MM.1S (cell line): ENCODE measurements around the gene ADGRL3.

Source experiments
- DNase-seq: peaks from one replicate; pipeline ENCODE4 v3.0.0-alpha.2; 2015
- H2AFZ ChIP-seq: fragments of 300-600 bp; sonication (generic); 2 replicates; pipeline ENCODE4 v1.6.0; 2016; ENCODE audit warnings: antibody characterized with exemption, low read length
- H3F3A ChIP-seq: fragments of 300-600 bp; sonication (generic); 2 replicates; pipeline ENCODE4 v1.6.1; 2016; ENCODE audit warnings: mild to moderate bottlenecking, antibody characterized with exemption, low read length, moderate library complexity, mixed read lengths; ENCODE audit not compliant: insufficient read depth
- H3K27ac ChIP-seq: fragments of 300-600 bp; sonication (generic); 2 replicates; pipeline ENCODE4 v1.5.1; 2016; ENCODE audit warnings: mild to moderate bottlenecking, low read length
- H3K27me3 ChIP-seq: fragments of 300-600 bp; sonication (generic); replicated peaks from 2 replicates; pipeline ENCODE4 v1.6.0; 2016; ENCODE audit warnings: low read length; ENCODE audit not compliant: insufficient read depth
- H3K36me3 ChIP-seq: fragments of 300-600 bp; sonication (generic); replicated peaks from 2 replicates; pipeline ENCODE4 v1.6.1; 2016; ENCODE audit warnings: mild to moderate bottlenecking, low read length, mixed read lengths; ENCODE audit not compliant: insufficient read depth
- H3K4me1 ChIP-seq: fragments of 300-600 bp; sonication (generic); 2 replicates; pipeline ENCODE4 v1.6.1; 2016; ENCODE audit warnings: low read length, mixed read lengths
- H3K4me2 ChIP-seq: fragments of 300-600 bp; sonication (generic); 2 replicates; pipeline ENCODE4 v1.6.0; 2016; ENCODE audit warnings: low read depth, low read length
- H3K4me3 ChIP-seq: fragments of 300-600 bp; sonication (generic); 2 replicates; pipeline ENCODE4 v1.5.1; 2016; ENCODE audit warnings: low read length, mixed read lengths
- H3K79me2 ChIP-seq: fragments of 300-600 bp; sonication (generic); 2 replicates; pipeline ENCODE4 v1.6.1; 2016; ENCODE audit warnings: mixed run types, low read length, mixed read lengths
- H3K9ac ChIP-seq: fragments of 300-600 bp; sonication (generic); 2 replicates; pipeline ENCODE4 v1.6.1; 2016; ENCODE audit warnings: low read length, mixed read lengths
- H3K9me2 ChIP-seq: fragments of 300-600 bp; sonication (generic); replicated peaks from 2 replicates; pipeline ENCODE4 v1.6.1; 2016; ENCODE audit warnings: mild to moderate bottlenecking, low read length, mixed read lengths; ENCODE audit not compliant: insufficient read depth
- H3K9me3 ChIP-seq: fragments of 300-600 bp; sonication (generic); replicated peaks from 2 replicates; pipeline ENCODE4 v1.6.1; 2016; ENCODE audit warnings: mild to moderate bottlenecking, low read length, mixed read lengths; ENCODE audit not compliant: insufficient read depth
- H4K20me1 ChIP-seq: fragments of 300-600 bp; sonication (generic); 2 replicates; pipeline ENCODE4 v1.6.1; 2016; ENCODE audit warnings: mild to moderate bottlenecking, low read length, moderate library complexity, mixed read lengths; ENCODE audit not compliant: insufficient read depth
- CTCF ChIP-seq: fragments of 300-600 bp; sonication (generic); IDR thresholded peaks from 2 replicates; pipeline ENCODE4 v1.5.1; 2016; ENCODE audit warnings: antibody characterized with exemption, low read length, mixed read lengths
- EZH2 ChIP-seq: fragments of 300-600 bp; sonication (generic); optimal IDR thresholded peaks from 2 replicates; pipeline ENCODE3; 2017; ENCODE audit warnings: low read depth, mild to moderate bottlenecking, antibody characterized with exemption, low read length, mixed read lengths
- EZH2phosphoT487 ChIP-seq: fragments of 300-600 bp; sonication (generic); IDR thresholded peaks from 2 replicates; pipeline ENCODE4 v1.6.1; 2018; ENCODE audit warnings: antibody characterized with exemption, low read length

ADGRL3 gene

DNA sequence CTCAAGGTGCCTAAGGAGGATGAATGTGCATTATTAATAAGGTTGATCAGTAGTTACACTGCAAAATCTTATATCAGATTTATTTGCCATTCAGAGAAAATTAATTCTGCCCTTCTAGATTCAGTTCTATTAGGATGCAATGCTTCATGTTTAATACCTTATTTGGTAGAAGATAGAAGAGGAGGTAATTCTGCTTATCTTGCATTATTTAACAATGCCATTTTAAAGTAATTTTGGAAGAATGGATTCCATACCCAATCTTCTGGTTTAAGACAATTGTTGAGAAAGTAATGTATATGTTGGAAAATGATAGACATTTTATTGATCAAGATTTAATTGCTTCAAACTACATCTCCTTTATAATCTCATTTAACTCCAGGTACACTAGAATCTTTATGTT is 360.9 kb downstream of the ADGRL3 start:
- H3K36me3 ChIP-seq = no peaks in the 10 kb centered on the region
- no peaks in the 10 kb centered on the region for H3K9me3 ChIP-seq
- no peaks in the 10 kb centered on the region for H3K9me2 ChIP-seq
- no peak for DNase-seq
- TF ChIP-seq EZH2 (no peak), EZH2phosphoT487 (no peak), CTCF (no peak)
- H2AFZ ChIP-seq = no peak overlapping the region
- H3K4me3 ChIP-seq = no peak overlapping the region
- no peaks in the 10 kb centered on the region for H3K4me1 ChIP-seq
- no peak overlapping the region for H3K4me2 ChIP-seq
- no peak overlapping the region for H3K9ac ChIP-seq
- no peaks in the 10 kb centered on the region for H4K20me1 ChIP-seq
- no peaks in the 10 kb centered on the region for H3K79me2 ChIP-seq
- H3K27me3 ChIP-seq = no peaks in the 10 kb centered on the region
- H3F3A ChIP-seq = no peaks in the 10 kb centered on the region
- H3K27ac ChIP-seq = no peak overlapping the region

DNA sequence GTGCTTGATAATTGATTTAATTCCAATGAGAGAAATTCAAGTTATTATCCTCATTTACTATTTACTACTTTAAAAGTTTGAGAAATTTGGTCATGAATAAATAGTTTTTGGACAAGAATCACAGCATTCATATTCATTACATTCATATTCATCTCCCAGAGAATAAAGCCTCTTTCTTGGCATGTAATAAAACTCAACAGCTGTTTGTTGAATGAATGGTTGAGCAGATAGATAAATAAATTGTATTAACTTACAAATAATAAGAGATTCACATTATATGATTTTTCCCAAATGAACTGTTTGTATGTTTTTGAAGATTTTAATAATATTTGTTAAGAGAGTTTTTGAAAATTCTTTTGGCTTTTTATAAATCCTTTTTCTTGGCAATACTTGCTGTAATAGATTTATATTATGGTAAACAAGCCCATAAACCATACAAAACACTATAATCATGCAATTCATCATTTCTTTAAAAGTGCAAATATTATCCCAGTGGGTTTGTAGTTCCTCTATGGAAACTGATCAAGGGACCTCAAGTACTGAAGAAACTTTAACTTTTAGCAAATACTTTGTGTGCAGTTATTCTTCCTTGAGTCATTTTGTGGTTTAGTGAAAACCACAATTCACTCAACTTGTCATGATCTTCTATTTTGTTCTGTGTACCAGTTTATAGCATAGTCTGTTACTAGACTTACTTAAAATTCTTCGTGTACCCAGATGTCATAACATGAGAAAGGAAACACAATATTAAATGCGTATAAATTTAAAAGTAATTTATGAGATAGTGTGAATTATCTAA is 371.8 kb downstream of the ADGRL3 start:
- H2AFZ ChIP-seq = no peak overlapping the region
- H4K20me1 ChIP-seq = no peaks in the 10 kb centered on the region
- TF ChIP-seq EZH2 = no peak
- no peak for TF ChIP-seq CTCF
- no peak for TF ChIP-seq EZH2phosphoT487
- no peak overlapping the region for H3K9ac ChIP-seq
- H3K27ac ChIP-seq = no peak overlapping the region
- H3K79me2 ChIP-seq = no peaks in the 10 kb centered on the region
- H3K4me2 ChIP-seq = no peak overlapping the region
- DNase-seq = peak; percentile 31
- no peaks in the 10 kb centered on the region for H3K36me3 ChIP-seq
- no peaks in the 10 kb centered on the region for H3K9me3 ChIP-seq
- no peaks in the 10 kb centered on the region for H3K4me1 ChIP-seq
- H3K9me2 ChIP-seq = no peaks in the 10 kb centered on the region
- H3K27me3 ChIP-seq = no peaks in the 10 kb centered on the region
- H3K4me3 ChIP-seq = no peak overlapping the region
- H3F3A ChIP-seq = no peaks in the 10 kb centered on the region

DNA sequence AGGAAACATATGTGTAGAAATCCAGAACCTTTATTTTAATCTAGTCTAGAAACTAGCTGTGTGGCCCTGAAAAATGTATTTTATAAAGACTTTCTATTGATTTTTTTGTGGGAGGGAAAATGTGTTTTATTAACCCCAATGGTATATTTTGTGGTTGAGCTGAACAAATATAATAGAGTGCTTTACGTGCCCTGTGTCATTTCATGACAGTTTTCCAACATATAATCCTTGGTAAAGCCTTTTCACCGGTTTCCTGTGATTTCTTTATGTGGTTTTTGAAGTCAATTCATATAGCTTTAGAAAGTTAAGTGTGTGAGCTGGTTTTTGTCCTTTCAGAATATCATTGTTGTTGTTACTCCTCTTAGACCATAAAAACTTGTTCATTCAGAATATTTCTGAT is 375.7 kb downstream of the ADGRL3 start:
- Histone ChIP-seq H3K27ac (no peak overlapping the region), H3K9ac (no peak overlapping the region), H3K79me2 (no peaks in the 10 kb centered on the region), H3K36me3 (no peaks in the 10 kb centered on the region), H3K9me3 (no peaks in the 10 kb centered on the region), H2AFZ (no peak overlapping the region), H3K9me2 (no peaks in the 10 kb centered on the region), H3K4me1 (no peaks in the 10 kb centered on the region), H3F3A (no peaks in the 10 kb centered on the region), H4K20me1 (no peaks in the 10 kb centered on the region), H3K27me3 (no peaks in the 10 kb centered on the region), H3K4me2 (no peak overlapping the region), H3K4me3 (no peak overlapping the region)
- DNase-seq = no peak
- TF ChIP-seq CTCF (no peak), EZH2 (no peak), EZH2phosphoT487 (no peak)
